Osteocyte (in vitro differentiated cells): ENCODE results near the gene ZNF765. TPM values are rescaled to one million over a fixed set of nuclear protein-coding genes. Genes with fewer than 3 reads are reported as not detected.
"Not testable (repeated sequence)": the region's sequence is repeated elsewhere in the genome, so short reads cannot be mapped to it uniquely, and the experiment has no call there.

Experiments
- DNase-seq: peaks from one replicate; pipeline ENCODE4 v3.0.0; 2021; ENCODE audit warnings: mixed read lengths; ENCODE audit not compliant: unreplicated experiment; ENCODE audit errors: extremely low spot score
- H3K27ac Mint-ChIP-seq: one replicate; pipeline ENCODE4 v1.8.0; 2021; ENCODE audit warnings: mild to moderate bottlenecking, mixed read lengths; ENCODE audit not compliant: unreplicated experiment
- H3K27me3 Mint-ChIP-seq: one replicate; pipeline ENCODE4 v1.8.0; 2021; ENCODE audit warnings: mixed read lengths; ENCODE audit not compliant: unreplicated experiment
- H3K36me3 Mint-ChIP-seq: one replicate; pipeline ENCODE4 v1.8.0; 2021; ENCODE audit warnings: mixed read lengths; ENCODE audit not compliant: unreplicated experiment
- H3K4me1 Mint-ChIP-seq: one replicate; pipeline ENCODE4 v1.8.0; 2021; ENCODE audit warnings: mixed read lengths; ENCODE audit not compliant: unreplicated experiment
- H3K4me3 Mint-ChIP-seq: one replicate; pipeline ENCODE4 v1.8.0; 2021; ENCODE audit warnings: mild to moderate bottlenecking, moderate library complexity, mixed read lengths; ENCODE audit not compliant: unreplicated experiment
- H3K9me3 Mint-ChIP-seq: one replicate; pipeline ENCODE4 v1.8.0; 2021; ENCODE audit warnings: mixed read lengths; ENCODE audit not compliant: unreplicated experiment
- CTCF ChIP-seq: fragments of 200-600 bp; sonication (generic); IDR thresholded peaks from 2 replicates; pipeline ENCODE4 v1.5.0; 2021; ENCODE audit warnings: antibody characterized with exemption, mild to moderate bottlenecking, moderate library complexity
- total RNA-seq: library from RNA; stranded (reverse); gene quantifications from 2 replicates; pipeline ENCODE4 v1.2.1, GENCODE V29; 2021

Gene ZNF765
- total RNA-seq, 1 donor from 2014 or later: 9.0 TPM

- DNase-seq: no peak
- Mint-ChIP-seq H3K9me3 (peaks cover 37% of the 10 kb centered on the region), H3K27ac (no peak overlapping the region), H3K4me3 (no peak overlapping the region), H3K27me3 (no peaks in the 10 kb centered on the region), H3K4me1 (peaks cover 2% of the 10 kb centered on the region), H3K36me3 (peaks cover 8% of the 10 kb centered on the region)
- no peak for TF ChIP-seq CTCF
Measured at GRCh38 chr19:53461866-53462265, 66.9 kb downstream of the ZNF765 start.

GRCh38 chr19:53462861-53463260 is 67.9 kb downstream of the ZNF765 start:
- no peaks in the 10 kb centered on the region for H3K27me3 Mint-ChIP-seq
- DNase-seq: no peak
- no peak overlapping the region for H3K4me3 Mint-ChIP-seq
- peaks cover 8% of the 10 kb centered on the region for H3K36me3 Mint-ChIP-seq
- H3K9me3 Mint-ChIP-seq: peaks cover 34% of the 10 kb centered on the region
- no peak for TF ChIP-seq CTCF
- no peak overlapping the region for H3K27ac Mint-ChIP-seq
- peaks cover 4% of the 10 kb centered on the region for H3K4me1 Mint-ChIP-seq

DNA sequence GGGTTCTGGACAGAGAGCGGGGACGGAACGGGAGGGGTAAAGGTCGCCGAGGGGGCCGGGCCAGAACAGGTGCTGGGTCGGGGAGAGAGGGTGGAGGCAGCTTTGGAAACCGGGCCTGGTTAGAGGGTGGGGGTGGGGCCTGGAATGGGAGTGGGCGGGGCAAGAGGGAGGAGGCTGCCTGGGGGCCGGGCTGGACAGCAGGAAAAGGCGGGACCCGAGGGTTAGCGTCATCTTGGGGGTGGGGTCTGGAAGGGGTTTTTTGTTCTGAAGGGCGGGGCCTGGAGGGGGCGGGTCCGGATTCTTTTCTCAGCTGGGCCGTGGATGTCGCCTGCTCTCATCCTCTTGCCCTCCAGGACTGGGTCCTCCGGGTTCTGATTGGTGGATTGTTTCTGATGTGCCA is 68.3 kb downstream of the ZNF765 start:
- no peak for DNase-seq
- H3K4me3 Mint-ChIP-seq: no peak overlapping the region
- no peak for TF ChIP-seq CTCF

GRCh38 chr19:53466726-53467484 is 72.0 kb downstream of the ZNF765 start:
- peak overlapping the region; percentile 89 for H3K27ac Mint-ChIP-seq
- no peak for DNase-seq
- no peaks in the 10 kb centered on the region for H3K27me3 Mint-ChIP-seq
- peaks cover 12% of the 10 kb centered on the region for H3K9me3 Mint-ChIP-seq
- H3K4me1 Mint-ChIP-seq: peaks cover 17% of the 10 kb centered on the region
- TF ChIP-seq CTCF: peak; percentile 8
- peaks cover 12% of the 10 kb centered on the region for H3K36me3 Mint-ChIP-seq
- peak overlapping the region; percentile 94 for H3K4me3 Mint-ChIP-seq

More for the DNA sequence above, 68.3 kb downstream of the ZNF765 start:
- Mint-ChIP-seq H3K4me1 (peaks cover 7% of the 10 kb centered on the region), H3K9me3 (peaks cover 30% of the 10 kb centered on the region), H3K36me3 (peaks cover 4% of the 10 kb centered on the region), H3K27me3 (no peaks in the 10 kb centered on the region), H3K27ac (no peak overlapping the region)

DNA sequence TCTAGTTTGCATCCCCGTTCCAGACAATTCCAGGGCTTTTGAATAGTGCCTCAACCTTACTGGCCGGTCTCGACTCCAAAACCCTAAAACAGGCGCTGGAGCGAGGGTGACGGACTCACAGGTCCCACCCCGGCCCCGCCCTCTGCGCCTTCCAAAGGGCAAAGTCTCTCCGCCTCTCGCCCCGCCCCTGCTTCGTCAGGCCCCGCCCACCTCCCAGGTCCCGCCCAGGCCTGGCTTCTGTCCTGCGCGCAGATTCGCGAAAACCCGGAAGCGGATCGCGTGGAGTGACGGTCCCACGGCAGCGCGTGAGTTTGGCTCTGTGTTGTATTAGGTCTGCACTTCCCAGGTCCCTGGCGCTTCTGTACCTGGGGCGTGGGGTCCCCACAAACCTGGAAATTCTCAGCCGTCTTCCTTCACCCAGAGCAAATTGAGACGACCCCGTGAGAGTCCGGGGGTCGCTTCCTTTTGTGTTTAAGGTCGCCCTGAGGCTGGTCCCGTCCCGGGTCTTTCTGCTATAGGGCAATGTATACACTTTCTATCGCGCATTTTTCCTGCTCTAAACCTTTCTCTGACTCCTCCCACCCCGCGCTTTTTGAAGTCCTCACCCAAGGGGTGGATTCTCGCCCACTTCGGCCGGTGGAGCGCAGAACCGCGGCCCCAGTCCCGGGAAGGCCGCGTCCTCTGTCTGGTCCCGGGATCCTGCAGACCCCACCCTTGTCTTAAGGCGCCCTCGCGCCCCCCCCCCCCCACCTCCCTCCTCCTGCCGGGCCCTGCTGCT is 72.7 kb downstream of the ZNF765 start, which contains the start of gene ZNF813:
Gene ZNF813 (plus strand): TSS at position 249 of the 778 bp plus-strand sequence. CDS start 16,090 bp downstream, outside the sequence.
- no peak for TF ChIP-seq CTCF
- Mint-ChIP-seq H3K27ac (peak within 1 kb of the TSS; percentile 89), H3K27me3 (no peaks in the 10 kb centered on the region), H3K9me3 (peaks cover 14% of the 10 kb centered on the region), H3K4me1 (peaks cover 17% of the 10 kb centered on the region), H3K4me3 (peak within 1 kb of the TSS; percentile 94), H3K36me3 (peaks cover 19% of the 10 kb centered on the region)
- peak; percentile 95 for DNase-seq

GRCh38 chr19:53468628-53469027 is 73.7 kb downstream of the ZNF765 start:
- H3K27me3 Mint-ChIP-seq, DNase-seq, H3K27ac Mint-ChIP-seq: not testable (repeated sequence)
- peaks cover 25% of the 10 kb centered on the region for H3K36me3 Mint-ChIP-seq
- H3K4me3 Mint-ChIP-seq: peak overlapping the region; percentile 94
- H3K4me1 Mint-ChIP-seq: peaks cover 17% of the 10 kb centered on the region
- H3K9me3 Mint-ChIP-seq: peaks cover 11% of the 10 kb centered on the region
